ENCODE data around the gene KCNMB3.
"Not testable (repeated sequence)": the region's sequence is repeated elsewhere in the genome, so short reads cannot be mapped to it uniquely, and the experiment has no call there.

GRCh38 chr3:179218213-179218612, 32.7 kb downstream of the KCNMB3 start:
- not testable (repeated sequence) for TF ChIP-seq POLR2AphosphoS5 (IDR thresholded peaks at IDR 0.05; ENCODE audit: borderline replicate concordance, low read depth, low read length); EZH2 (IDR thresholded peaks at IDR 0.05); FOXP2 (optimal IDR thresholded peaks at IDR 0.05; ENCODE audit: control extremely low read depth, extremely low read length, insufficient read depth)

Measured in SK-N-MC (cell line).